Neural crest cell (in vitro differentiated cells): ENCODE data around the gene IL1B. TPM values are rescaled to one million over a fixed set of nuclear protein-coding genes. Genes with fewer than 3 reads are reported as not detected.

Experiments
- DNase-seq: peaks from one replicate; pipeline ENCODE4 v3.0.0; 2021; ENCODE audit warnings: low read depth, mixed read lengths, low spot score
- H3K27ac Mint-ChIP-seq: one replicate; pipeline ENCODE4 v1.8.0; 2021; ENCODE audit warnings: mild to moderate bottlenecking, mixed read lengths; ENCODE audit not compliant: unreplicated experiment
- H3K27me3 Mint-ChIP-seq: 2 replicates; pipeline ENCODE4 v1.8.0; 2021; ENCODE audit warnings: low read depth, mild to moderate bottlenecking, mixed read lengths
- H3K36me3 Mint-ChIP-seq: 2 replicates; pipeline ENCODE4 v1.8.0; 2021; ENCODE audit warnings: low read depth, mild to moderate bottlenecking, mixed read lengths
- H3K4me1 Mint-ChIP-seq: 2 replicates; pipeline ENCODE4 v1.8.0; 2021; ENCODE audit warnings: mixed read lengths
- H3K4me3 Mint-ChIP-seq: one replicate; pipeline ENCODE4 v1.8.0; 2021; ENCODE audit warnings: mild to moderate bottlenecking, mixed read lengths
- H3K9me3 Mint-ChIP-seq: 2 replicates; pipeline ENCODE4 v1.8.0; 2021; ENCODE audit warnings: mixed read lengths
- total RNA-seq: library from RNA; stranded (reverse); gene quantifications from 2 replicates; pipeline ENCODE4 v1.2.1, GENCODE V29; 2021
- TF ChIP-seq, protein P1 (sequence below): fragments of 200-600 bp; sonication (generic); conservative IDR thresholded peaks from 2 replicates; pipeline ENCODE4 v1.5.0; 2021; ENCODE audit warnings: antibody characterized with exemption, mild to moderate bottlenecking

Gene IL1B
- total RNA-seq, 1 donor from 2014 or later = not detected

DNA sequence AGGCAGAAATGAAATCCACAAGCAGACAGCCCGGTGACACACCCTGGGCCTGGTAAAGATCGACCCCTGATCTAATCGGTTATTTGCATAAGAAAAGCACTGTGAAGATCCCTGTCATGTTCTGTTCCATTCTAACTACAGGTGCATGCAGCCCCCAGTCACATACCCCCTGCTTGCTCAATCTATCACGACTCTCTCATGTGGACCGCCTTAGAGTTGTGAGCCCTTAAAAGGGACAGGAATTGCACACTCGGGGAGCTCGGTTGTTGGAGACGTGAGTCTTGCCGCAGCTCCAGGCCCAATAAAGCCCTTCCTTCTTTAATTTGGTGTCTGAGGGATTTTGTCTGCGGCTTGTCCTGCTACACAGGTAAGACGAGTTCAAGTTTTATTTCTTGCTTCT is 13.4 kb upstream of the IL1B start:
- Mint-ChIP-seq H3K27me3 (peaks cover 7% of the 10 kb centered on the region), H3K27ac (no peak overlapping the region)
- DNase-seq = no peak

DNA sequence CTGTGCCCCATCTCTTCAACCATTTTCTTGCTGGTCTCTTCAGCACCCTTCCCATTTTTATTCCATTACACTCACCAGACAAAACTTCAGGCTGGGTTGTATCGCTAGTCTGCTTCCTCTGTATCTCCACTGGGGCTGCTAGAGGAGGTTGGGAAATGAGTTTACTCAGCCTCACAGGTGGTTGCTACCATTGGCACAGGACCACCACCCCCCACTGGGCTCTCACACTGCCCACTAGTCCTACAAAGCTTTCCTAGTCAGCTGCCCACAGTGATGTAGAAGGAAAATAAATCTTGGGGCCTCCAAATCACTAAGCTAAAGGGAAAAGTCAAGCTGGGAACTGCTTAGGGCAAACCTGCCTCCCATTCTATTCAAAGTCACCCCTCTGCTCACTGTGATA is 12.3 kb upstream of the IL1B start:
- H3K4me1 Mint-ChIP-seq = no peaks in the 10 kb centered on the region
- peaks cover 7% of the 10 kb centered on the region for H3K27me3 Mint-ChIP-seq
- TF ChIP-seq, protein P1, sequence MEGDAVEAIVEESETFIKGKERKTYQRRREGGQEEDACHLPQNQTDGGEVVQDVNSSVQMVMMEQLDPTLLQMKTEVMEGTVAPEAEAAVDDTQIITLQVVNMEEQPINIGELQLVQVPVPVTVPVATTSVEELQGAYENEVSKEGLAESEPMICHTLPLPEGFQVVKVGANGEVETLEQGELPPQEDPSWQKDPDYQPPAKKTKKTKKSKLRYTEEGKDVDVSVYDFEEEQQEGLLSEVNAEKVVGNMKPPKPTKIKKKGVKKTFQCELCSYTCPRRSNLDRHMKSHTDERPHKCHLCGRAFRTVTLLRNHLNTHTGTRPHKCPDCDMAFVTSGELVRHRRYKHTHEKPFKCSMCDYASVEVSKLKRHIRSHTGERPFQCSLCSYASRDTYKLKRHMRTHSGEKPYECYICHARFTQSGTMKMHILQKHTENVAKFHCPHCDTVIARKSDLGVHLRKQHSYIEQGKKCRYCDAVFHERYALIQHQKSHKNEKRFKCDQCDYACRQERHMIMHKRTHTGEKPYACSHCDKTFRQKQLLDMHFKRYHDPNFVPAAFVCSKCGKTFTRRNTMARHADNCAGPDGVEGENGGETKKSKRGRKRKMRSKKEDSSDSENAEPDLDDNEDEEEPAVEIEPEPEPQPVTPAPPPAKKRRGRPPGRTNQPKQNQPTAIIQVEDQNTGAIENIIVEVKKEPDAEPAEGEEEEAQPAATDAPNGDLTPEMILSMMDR = no peak
- peaks cover 2% of the 10 kb centered on the region for H3K36me3 Mint-ChIP-seq
- no peak overlapping the region for H3K4me3 Mint-ChIP-seq
- H3K9me3 Mint-ChIP-seq = peaks cover 11% of the 10 kb centered on the region
- DNase-seq = no peak
- H3K27ac Mint-ChIP-seq = no peak overlapping the region

More for the DNA sequence above, 13.4 kb upstream of the IL1B start:
- no peaks in the 10 kb centered on the region for H3K4me1 Mint-ChIP-seq
- H3K9me3 Mint-ChIP-seq = peaks cover 14% of the 10 kb centered on the region
- H3K4me3 Mint-ChIP-seq = no peak overlapping the region
- H3K36me3 Mint-ChIP-seq = peaks cover 5% of the 10 kb centered on the region
- TF ChIP-seq, protein P1 = no peak

DNA sequence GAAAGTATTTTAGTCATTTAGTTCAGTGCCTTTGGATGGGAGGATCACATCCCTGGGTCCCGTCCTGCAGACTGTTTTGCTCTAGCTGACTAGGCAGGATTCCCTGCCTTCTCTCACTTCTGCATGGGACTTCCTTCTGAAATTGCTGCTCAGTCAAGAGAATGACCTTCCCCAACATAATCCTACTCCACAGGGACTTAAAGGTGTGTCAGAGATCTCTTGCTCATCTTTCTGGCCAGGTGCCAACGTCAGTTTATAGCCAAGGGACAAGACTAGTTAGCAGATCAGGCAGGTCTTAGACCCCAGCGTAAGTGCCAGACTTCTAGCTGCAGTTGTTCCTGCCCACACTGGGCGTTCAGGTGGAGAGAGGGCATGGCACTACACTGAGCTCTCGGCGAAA is 9.5 kb upstream of the IL1B start:
- no peak overlapping the region for H3K4me3 Mint-ChIP-seq
- H3K27me3 Mint-ChIP-seq = peaks cover 10% of the 10 kb centered on the region
- peaks cover 9% of the 10 kb centered on the region for H3K9me3 Mint-ChIP-seq
- TF ChIP-seq, protein P1 = no peak
- H3K36me3 Mint-ChIP-seq = peaks cover 2% of the 10 kb centered on the region
- no peaks in the 10 kb centered on the region for H3K4me1 Mint-ChIP-seq
- no peak for DNase-seq
- H3K27ac Mint-ChIP-seq = no peak overlapping the region

DNA sequence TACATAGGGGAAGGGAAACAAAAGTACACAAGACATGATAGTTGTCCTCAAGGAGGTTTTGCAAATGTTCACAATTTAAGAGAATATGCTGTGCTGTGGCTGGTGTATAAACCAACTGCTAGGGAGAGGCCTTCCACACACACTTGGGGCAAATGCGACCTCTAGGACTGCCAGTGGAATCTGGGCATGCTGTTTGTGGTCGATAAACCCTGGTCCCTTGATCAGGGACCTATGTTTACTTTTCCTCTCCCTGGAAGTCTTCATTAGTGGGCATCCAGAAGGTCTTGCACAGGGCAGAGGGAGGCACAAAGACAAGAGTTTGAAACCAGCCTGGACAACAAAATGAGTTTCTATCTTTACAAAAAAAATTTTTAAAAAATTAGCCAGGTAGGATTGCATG is 7.3 kb upstream of the IL1B start:
- H3K4me3 Mint-ChIP-seq = no peak overlapping the region
- H3K36me3 Mint-ChIP-seq = no peaks in the 10 kb centered on the region
- H3K27me3 Mint-ChIP-seq = peaks cover 19% of the 10 kb centered on the region
- DNase-seq = no peak
- H3K4me1 Mint-ChIP-seq = no peaks in the 10 kb centered on the region
- peaks cover 9% of the 10 kb centered on the region for H3K9me3 Mint-ChIP-seq
- H3K27ac Mint-ChIP-seq = no peak overlapping the region
- TF ChIP-seq, protein P1 = no peak

- no peak for DNase-seq
These were observed 6.7 kb upstream of the IL1B start for GRCh38 chr2:112843288-112843687.

More at GRCh38 chr2:112843288-112843687, 6.7 kb upstream of the IL1B start:
- TF ChIP-seq, protein P1 = no peak
- H3K36me3 Mint-ChIP-seq = no peaks in the 10 kb centered on the region
- H3K4me3 Mint-ChIP-seq = no peak overlapping the region
- H3K9me3 Mint-ChIP-seq = peaks cover 9% of the 10 kb centered on the region
- H3K27me3 Mint-ChIP-seq = peaks cover 21% of the 10 kb centered on the region
- H3K4me1 Mint-ChIP-seq = no peaks in the 10 kb centered on the region
- H3K27ac Mint-ChIP-seq = no peak overlapping the region
